ENCODE results near the gene TRAPPC14. TPM values are rescaled to one million over a fixed set of nuclear protein-coding genes. Genes with fewer than 3 reads are reported as not detected.

The TRAPPC14 gene
- total and polyA plus RNA-seq, 2 of the 8 experiments (the other 6 are each of a cell fraction or from before 2014, with no cell fraction given): 11.9 to 22.1 TPM

- WGBS, 2 experiments (ENCODE audit: extremely low coverage in 1 of 2, insufficient coverage in 1 of 2, insufficient read length in 1 of 2, insufficient replicate concordance in 2 of 2, low coverage in 1 of 2, low lambda C conversion rate in 2 of 2, missing lambda C conversion rate in 1 of 2): 84% methylated on average over 2 of the region's 2 CpGs; no CpG with 5 or more reads in 1 of the 2 experiments
- FAIRE-seq: no peak
- POLR2A ChIA-PET (ENCODE audit: partially characterized antibody): interaction anchor here (1.1 to 1.4 kb wide), 3 partner anchors 9 to 46 kb away, joined by 3 read pairs; partner anchors contain the start of gene LAMTOR4
Measured at GRCh38 chr7:100195222-100195621, 36.7 kb upstream of the TRAPPC14 start.

More at GRCh38 chr7:100195222-100195621, 36.7 kb upstream of the TRAPPC14 start:
- Histone ChIP-seq H3K4me2 (ENCODE audit: insufficient read depth in 1 of 2, low read depth in 2 of 2, low read length in 2 of 2) (no peak overlapping the region), H4K8ac (ENCODE audit: extremely low read depth, insufficient read depth, low read length) (no peak overlapping the region), H3K27ac (ENCODE audit: low read depth, low read length) (no peak overlapping the region), H4K20me1 (replicated peaks in 1 of 2; ENCODE audit: control insufficient read depth in 1 of 2, insufficient read depth in 2 of 2, low read length in 2 of 2) (no peaks in the 10 kb centered on the region), H3K18ac (ENCODE audit: extremely low read depth, low read length) (no peak overlapping the region), H2BK120ac (replicated peaks; ENCODE audit: low read depth, low read length) (no peak overlapping the region), H3K79me2 (ENCODE audit: control insufficient read depth in 1 of 2, insufficient read depth in 2 of 2, low read length in 2 of 2) (no peaks in the 10 kb centered on the region), H2BK15ac (ENCODE audit: low read length) (no peak overlapping the region), H3K79me1 (ENCODE audit: low read depth, low read length) (no peaks in the 10 kb centered on the region), H3K56ac (replicated peaks; ENCODE audit: insufficient read length, low read depth, low read length) (no peak overlapping the region), H4K5ac (ENCODE audit: insufficient read length, low read depth, low read length) (no peak overlapping the region), H3K23ac (ENCODE audit: insufficient read length) (no peak overlapping the region), H3K4me1 (replicated peaks in 1 of 4; ENCODE audit: control insufficient read depth in 3 of 4, insufficient read depth in 4 of 4, low read length in 3 of 4) (no peaks in the 10 kb centered on the region), H3K36me3 (ENCODE audit: control insufficient read depth in 2 of 4, insufficient read depth in 4 of 4, low read length in 3 of 4) (no peaks in the 10 kb centered on the region), H3K23me2 (ENCODE audit: low read depth, low read length) (no peaks in the 10 kb centered on the region), H3K9ac (replicated peaks in 1 of 4; ENCODE audit: extremely low read depth in 1 of 4, low read depth in 3 of 4, low read length in 3 of 4) (no peak overlapping the region), H3K9me3 (ENCODE audit: insufficient read depth in 2 of 2, low read depth in 1 of 2, low read length in 1 of 2) (no peaks in the 10 kb centered on the region), H2BK5ac (ENCODE audit: low read depth, low read length) (no peak overlapping the region), H4K91ac (replicated peaks; ENCODE audit: insufficient read length, low read length) (no peak overlapping the region), H2BK12ac (ENCODE audit: low read depth, low read length) (no peak overlapping the region), H3K27me3 (replicated peaks in 1 of 4; ENCODE audit: control insufficient read depth in 3 of 4, extremely low read depth in 1 of 4, insufficient read depth in 3 of 4, low read length in 3 of 4) (no peaks in the 10 kb centered on the region; a peak in 1 of 7 replicates), H3K14ac (ENCODE audit: insufficient read length) (no peak overlapping the region), H2AFZ (ENCODE audit: low read length) (no peak overlapping the region), H3K4me3 (ENCODE audit: extremely low read depth in 1 of 4, insufficient read depth in 2 of 4, low read depth in 3 of 4, low read length in 4 of 4) (no peak overlapping the region), H2AK5ac (ENCODE audit: low read depth, low read length) (no peak overlapping the region), H2BK20ac (ENCODE audit: low read length) (no peak overlapping the region), H3K4ac (replicated peaks; ENCODE audit: insufficient read length, low read depth, low read length) (no peak overlapping the region)
- no peak for DNase-seq (ENCODE audit: low read depth in 1 of 2, low spot score in 2 of 2)
- TF ChIP-seq SAP30 (IDR thresholded peaks at IDR 0.05; ENCODE audit: insufficient read depth, insufficient replicate concordance, low read length) (no peak), CHD1 (IDR thresholded peaks at IDR 0.05; ENCODE audit: low read depth, low read length) (no peak), KDM5A (IDR thresholded peaks at IDR 0.05; ENCODE audit: low read length) (no peak), POU5F1 (IDR thresholded peaks at IDR 0.05; ENCODE audit: low read depth, low read length) (no peak), BACH1 (IDR thresholded peaks at IDR 0.05; ENCODE audit: low read length) (no peak), ATF2 (IDR thresholded peaks at IDR 0.05; ENCODE audit: low read length) (no peak), CREB1 (IDR thresholded peaks at IDR 0.05) (no peak), SIN3A (conservative IDR thresholded peaks at IDR 0.05 in 1 of 2, IDR thresholded peaks at IDR 0.05 in 1 of 2; ENCODE audit: low read depth in 1 of 2, low read length in 2 of 2) (no peak)
- CTCF ChIA-PET (ENCODE audit: partially characterized antibody): interaction anchor here (1.0 kb wide), 2 partner anchors 9 to 62 kb away, joined by 3 read pairs; no protein-coding TSS in a partner anchor

Data from H1 (cell line).